Skeletal muscle tissue (tissue), 4 donors: ENCODE results near the gene MRC1. TPM values are rescaled to one million over a fixed set of nuclear protein-coding genes. Genes with fewer than 3 reads are reported as not detected.

ENCODE experiments used
- H3K27ac ChIP-seq: one replicate; pipeline ENCODE4 v1.7.0; 2013; ENCODE audit warnings: mild to moderate bottlenecking, low read depth, low read length, inconsistent platforms
- H3K27me3 ChIP-seq, 3 donors: one replicate each; pipeline ENCODE4 v1.7.0; 2013; ENCODE audit warnings: low read length in 3 of 3; ENCODE audit not compliant: control insufficient read depth in 3 of 3, insufficient read depth in 3 of 3
- H3K36me3 ChIP-seq, 3 donors: one replicate each; pipeline ENCODE4 v1.7.0; 2013; ENCODE audit warnings: low read length in 3 of 3; ENCODE audit not compliant: control insufficient read depth in 3 of 3, insufficient read depth in 3 of 3
- H3K4me1 ChIP-seq, 3 donors: one replicate each; pipeline ENCODE4 v1.7.0; 2013; ENCODE audit warnings: low read length in 3 of 3, mild to moderate bottlenecking in 3 of 3; ENCODE audit not compliant: control insufficient read depth in 3 of 3, insufficient read depth in 3 of 3
- H3K4me3 ChIP-seq, 3 donors: one replicate each; pipeline ENCODE4 v1.7.0; 2013; ENCODE audit warnings: low read length in 3 of 3
- H3K9ac ChIP-seq, 3 donors: one replicate each; pipeline ENCODE4 v1.7.0; 2013; ENCODE audit warnings: low read length in 3 of 3, mild to moderate bottlenecking in 3 of 3, moderate library complexity in 2 of 3, low read depth in 1 of 3
- H3K9me3 ChIP-seq, 3 donors: one replicate each; pipeline ENCODE4 v1.7.0; 2013; ENCODE audit warnings: low read length in 3 of 3; ENCODE audit not compliant: control insufficient read depth in 3 of 3
- total RNA-seq: library from RNA; depleted of rRNA; stranded (reverse); fragments of >200 nt; gene quantifications from one replicate; pipeline ENCODE4 v1.2.3, GENCODE V29; 2014
- donor health status: Osteomylitis.

Gene MRC1
- total RNA-seq, 1 donor from 2014 or later: 27.1 TPM

- no peaks in the 10 kb centered on the region for H3K4me1 ChIP-seq
- H3K9me3 ChIP-seq: no peaks in the 10 kb centered on the region
- no peaks in the 10 kb centered on the region for H3K36me3 ChIP-seq
- no peak overlapping the region for H3K4me3 ChIP-seq
- H3K27ac ChIP-seq: no peak overlapping the region
- no peaks in the 10 kb centered on the region for H3K27me3 ChIP-seq
- H3K9ac ChIP-seq: no peak overlapping the region
These were observed 50.5 kb downstream of the MRC1 start for GRCh38 chr10:17859492-17860156.

- H3K36me3 ChIP-seq: no peaks in the 10 kb centered on the region
- H3K4me1 ChIP-seq: no peaks in the 10 kb centered on the region
- H3K4me3 ChIP-seq: no peak overlapping the region
- peaks cover 0 to 2% (median 0%) of the 10 kb centered on the region in 3 donors for H3K27me3 ChIP-seq
- no peak overlapping the region for H3K27ac ChIP-seq
- H3K9me3 ChIP-seq: no peaks in the 10 kb centered on the region
- H3K9ac ChIP-seq: no peak overlapping the region
These were observed 52.6 kb downstream of the MRC1 start for GRCh38 chr10:17861760-17862159.

DNA sequence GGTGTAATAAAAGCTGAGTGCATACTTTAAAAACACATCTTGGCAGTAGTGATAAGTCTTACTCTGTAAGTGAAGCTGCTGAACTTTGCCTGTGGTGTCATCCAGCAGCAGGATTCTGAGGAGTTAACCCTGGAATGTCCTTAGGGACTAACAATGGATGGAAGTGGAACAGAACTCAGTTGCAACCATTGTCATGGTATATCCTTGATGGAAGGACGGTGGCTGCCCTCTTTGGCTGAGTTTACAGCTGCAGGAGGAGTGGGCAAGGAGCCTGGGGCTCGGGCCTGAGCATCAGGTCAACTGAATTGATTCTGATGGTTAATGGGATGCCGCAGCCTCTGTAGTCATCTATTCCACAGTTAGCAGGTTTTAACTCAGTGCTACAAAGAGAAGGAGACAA, 56.2 kb downstream of the MRC1 start:
- Histone ChIP-seq H3K9ac (no peak overlapping the region), H3K4me1 (no peaks in the 10 kb centered on the region), H3K27ac (no peak overlapping the region), H3K27me3 (peaks cover 0 to 2% (median 0%) of the 10 kb centered on the region in 3 donors), H3K9me3 (no peaks in the 10 kb centered on the region), H3K36me3 (no peaks in the 10 kb centered on the region), H3K4me3 (no peak overlapping the region)

- H3K9ac ChIP-seq: no peak overlapping the region
- peaks cover 0 to 2% (median 0%) of the 10 kb centered on the region in 3 donors for H3K27me3 ChIP-seq
- H3K9me3 ChIP-seq: no peaks in the 10 kb centered on the region
- no peak overlapping the region for H3K27ac ChIP-seq
- H3K4me3 ChIP-seq: no peak overlapping the region
- H3K36me3 ChIP-seq: no peaks in the 10 kb centered on the region
- no peaks in the 10 kb centered on the region for H3K4me1 ChIP-seq
These were observed 57.2 kb downstream of the MRC1 start for GRCh38 chr10:17866346-17866745.

DNA sequence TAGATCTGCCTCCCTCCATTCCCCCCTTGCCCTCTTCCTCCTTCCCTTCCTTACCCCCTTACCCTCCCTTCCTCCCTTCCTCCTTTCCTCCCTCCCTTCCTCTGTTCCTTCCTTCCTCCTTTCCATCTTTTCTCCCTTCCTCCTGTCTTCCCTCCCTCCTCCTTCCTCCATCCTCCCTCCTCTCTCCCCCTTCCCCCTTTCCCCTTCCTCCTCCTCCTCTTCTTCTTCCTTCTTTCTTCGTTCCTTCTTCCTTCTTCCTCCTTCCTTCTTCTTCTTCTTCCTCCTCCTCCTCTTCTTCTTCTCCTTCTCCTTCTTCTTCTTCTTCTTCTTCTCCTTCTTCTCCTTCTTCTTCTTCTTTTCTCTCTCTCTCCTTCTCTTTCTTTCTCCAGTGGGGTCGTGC, 57.9 kb downstream of the MRC1 start:
- H3K9ac ChIP-seq: no peak overlapping the region
- no peak overlapping the region for H3K4me3 ChIP-seq
- H3K27ac ChIP-seq: no peak overlapping the region
- no peaks in the 10 kb centered on the region for H3K4me1 ChIP-seq
- peaks cover 0 to 2% (median 0%) of the 10 kb centered on the region in 3 donors for H3K27me3 ChIP-seq
- H3K9me3 ChIP-seq: no peaks in the 10 kb centered on the region
- no peaks in the 10 kb centered on the region for H3K36me3 ChIP-seq

DNA sequence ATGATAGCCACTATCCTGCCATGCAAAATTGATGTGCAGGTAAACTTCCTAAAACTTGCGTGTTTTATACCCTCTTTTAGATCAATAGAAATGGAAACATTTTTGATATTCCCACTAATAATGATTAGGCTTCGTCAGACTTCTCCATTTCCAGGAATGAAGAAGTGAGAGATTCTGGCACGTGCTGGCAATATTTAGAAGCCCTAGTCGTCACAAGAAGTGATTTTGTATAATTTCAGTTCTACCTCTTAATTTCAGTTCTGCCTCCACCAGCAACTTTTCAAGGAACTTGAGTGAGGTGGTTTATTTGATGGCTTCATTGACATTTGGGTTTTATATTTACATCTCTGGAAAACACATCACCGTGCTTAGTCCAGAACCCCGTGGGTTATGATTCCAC, 61.9 kb downstream of the MRC1 start:
- Histone ChIP-seq H3K4me3 (no peak overlapping the region), H3K36me3 (no peaks in the 10 kb centered on the region), H3K4me1 (peaks cover 0 to 2% (median 0%) of the 10 kb centered on the region in 3 donors), H3K27me3 (no peaks in the 10 kb centered on the region), H3K9ac (no peak overlapping the region), H3K27ac (no peak overlapping the region), H3K9me3 (no peaks in the 10 kb centered on the region)

- no peaks in the 10 kb centered on the region for H3K27me3 ChIP-seq
- no peaks in the 10 kb centered on the region for H3K9me3 ChIP-seq
- H3K36me3 ChIP-seq: no peaks in the 10 kb centered on the region
- no peak overlapping the region for H3K4me3 ChIP-seq
- H3K27ac ChIP-seq: no peak overlapping the region
- H3K4me1 ChIP-seq: peaks cover 0 to 2% (median 0%) of the 10 kb centered on the region in 3 donors
- H3K9ac ChIP-seq: no peak overlapping the region
These were observed 63.3 kb downstream of the MRC1 start for GRCh38 chr10:17872191-17873091.

DNA sequence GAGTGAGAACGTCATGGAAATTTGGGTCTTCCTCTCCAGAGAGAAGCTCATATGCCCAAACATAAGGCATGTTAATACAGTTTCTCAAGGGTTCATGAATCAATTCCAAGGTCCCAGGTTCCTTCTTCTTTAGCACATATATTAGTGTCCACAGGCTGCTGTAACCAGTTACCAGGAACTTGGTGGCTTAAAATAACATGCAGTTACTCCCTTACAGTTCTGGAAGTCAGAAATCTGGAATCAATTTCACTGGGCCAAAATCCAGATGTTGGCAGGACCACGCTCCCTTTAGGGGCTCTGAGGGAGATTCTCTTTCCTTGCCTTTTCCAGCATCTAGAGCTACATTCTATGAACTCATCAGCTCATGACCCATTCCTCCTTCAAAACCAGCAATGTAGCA, 64.8 kb downstream of the MRC1 start:
- no peak overlapping the region for H3K9ac ChIP-seq
- peaks cover 0 to 2% (median 0%) of the 10 kb centered on the region in 3 donors for H3K4me1 ChIP-seq
- no peaks in the 10 kb centered on the region for H3K9me3 ChIP-seq
- no peaks in the 10 kb centered on the region for H3K36me3 ChIP-seq
- no peaks in the 10 kb centered on the region for H3K27me3 ChIP-seq
- no peak overlapping the region for H3K27ac ChIP-seq
- H3K4me3 ChIP-seq: no peak overlapping the region

DNA sequence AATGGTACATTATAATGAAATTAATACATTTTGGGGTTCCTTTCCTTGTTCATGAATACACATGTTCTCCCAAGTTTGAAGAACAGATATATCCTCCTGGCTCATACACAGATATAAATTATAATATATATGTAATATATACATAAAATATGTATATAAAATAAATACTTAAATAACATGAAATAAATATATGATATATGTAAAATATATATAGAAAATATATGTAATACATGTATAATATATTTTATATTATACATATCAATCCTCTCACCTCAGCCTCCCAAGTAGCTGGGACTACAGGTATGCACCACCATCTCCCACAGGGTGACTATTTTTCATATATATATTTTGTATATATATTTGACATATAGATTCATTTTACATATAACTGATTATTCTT, 68.0 kb downstream of the MRC1 start:
- Histone ChIP-seq H3K27ac (no peak overlapping the region), H3K4me3 (no peak overlapping the region), H3K27me3 (no peaks in the 10 kb centered on the region), H3K36me3 (no peaks in the 10 kb centered on the region), H3K9me3 (no peaks in the 10 kb centered on the region), H3K4me1 (peaks cover 0 to 2% (median 0%) of the 10 kb centered on the region in 3 donors), H3K9ac (no peak overlapping the region)

DNA sequence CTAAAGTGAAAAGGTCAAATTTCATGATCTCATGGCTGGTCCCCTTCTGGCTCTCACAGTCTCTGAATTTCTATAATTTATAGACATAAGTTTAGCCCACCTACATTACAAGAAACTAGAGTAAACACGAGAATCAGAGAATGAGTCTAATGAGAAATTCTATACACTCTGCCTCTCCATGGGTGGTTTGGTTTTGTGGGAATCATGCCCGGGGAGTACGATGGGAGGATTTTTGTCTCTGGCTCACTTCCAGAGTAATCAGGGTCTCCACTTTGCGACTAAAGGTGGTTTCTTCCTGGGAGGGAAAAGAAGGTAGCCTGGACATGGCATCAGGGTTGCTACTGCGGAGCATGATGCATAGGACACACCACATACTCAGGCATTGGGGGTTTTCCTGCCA, 69.7 kb downstream of the MRC1 start:
- H3K27me3 ChIP-seq: no peaks in the 10 kb centered on the region
- no peak overlapping the region for H3K4me3 ChIP-seq
- H3K4me1 ChIP-seq: peaks cover 0 to under 1% (median 0%) of the 10 kb centered on the region in 3 donors
- H3K27ac ChIP-seq: no peak overlapping the region
- no peaks in the 10 kb centered on the region for H3K36me3 ChIP-seq
- no peaks in the 10 kb centered on the region for H3K9me3 ChIP-seq
- H3K9ac ChIP-seq: no peak overlapping the region
